IPS-NIHi11 (cell line): Measurements from ENCODE around the gene EAPP.
"Not testable (repeated sequence)": the region's sequence is repeated elsewhere in the genome, so short reads cannot be mapped to it uniquely, and the experiment has no call there.

Source experiments
- DNase-seq: peaks from one replicate; pipeline ENCODE4 v3.0.0; 2012; ENCODE audit warnings: mixed read lengths, low spot score

The EAPP gene

GRCh38 chr14:34538096-34538495 is 1.4 kb downstream of the EAPP start:
- DNase-seq, result not testable (repeated sequence)

GRCh38 chr14:34537677-34538009 is 1.9 kb downstream of the EAPP start:
- no peak for DNase-seq

- no peak for DNase-seq
Measured at GRCh38 chr14:34536951-34537676, 2.4 kb downstream of the EAPP start.

- no peak for DNase-seq
Measured at GRCh38 chr14:34527591-34527990, 11.9 kb downstream of the EAPP start.

- not testable (repeated sequence) for DNase-seq
Measured at GRCh38 chr14:34524216-34524615, 15.3 kb downstream of the EAPP start.

GRCh38 chr14:34522496-34522895 is 17.0 kb downstream of the EAPP start:
- DNase-seq, result no peak

GRCh38 chr14:34521071-34521470 is 18.4 kb downstream of the EAPP start:
- not testable (repeated sequence) for DNase-seq

GRCh38 chr14:34520304-34520970 is 19.1 kb downstream of the EAPP start:
- DNase-seq, result not testable (repeated sequence)

- DNase-seq, result no peak
Measured at GRCh38 chr14:34507884-34508283, 31.6 kb downstream of the EAPP start.

GRCh38 chr14:34507459-34507858 is 32.0 kb downstream of the EAPP start:
- DNase-seq, result no peak

GRCh38 chr14:34505124-34505491 is 34.4 kb downstream of the EAPP start:
- not testable (repeated sequence) for DNase-seq

- DNase-seq, result not testable (repeated sequence)
Measured at GRCh38 chr14:34504027-34504426, 35.5 kb downstream of the EAPP start.

GRCh38 chr14:34502545-34503225 is 36.8 kb downstream of the EAPP start:
- no peak for DNase-seq

- DNase-seq, result no peak
Measured at GRCh38 chr14:34502001-34502400, 37.5 kb downstream of the EAPP start.

- DNase-seq, result no peak
Measured at GRCh38 chr14:34501004-34501580, 38.4 kb downstream of the EAPP start.

GRCh38 chr14:34498684-34499412 is 40.7 kb downstream of the EAPP start:
- peak; percentile 27 for DNase-seq

- peak; percentile 52 for DNase-seq
Measured at GRCh38 chr14:34496679-34497513, 42.6 kb downstream of the EAPP start.

GRCh38 chr14:34496007-34496678 is 43.4 kb downstream of the EAPP start:
- DNase-seq, result no peak

GRCh38 chr14:34489324-34489723 is 50.2 kb downstream of the EAPP start:
- no peak for DNase-seq

- DNase-seq, result no peak
Measured at GRCh38 chr14:34488528-34488927, 51.0 kb downstream of the EAPP start.

GRCh38 chr14:34484726-34485125 is 54.8 kb downstream of the EAPP start:
- no peak for DNase-seq
